ENCODE results near the gene ZBTB46. TPM values are rescaled to one million over a fixed set of nuclear protein-coding genes. Genes with fewer than 3 reads are reported as not detected.

Gene ZBTB46
- total RNA-seq, 1 experiment from 2014 or later = 10.7 TPM

GRCh38 chr20:63708301-63709148 lies 122.5 kb downstream of the ZBTB46 start:
- CTCF ChIA-PET = interaction anchor here (0.8 to 1.7 kb wide), 8 partner anchors 10 to 272 kb away, joined by 3 to 9 read pairs (median 4); partner anchors contain the start of genes PRPF6 and TPD52L2
- Histone ChIP-seq H3K79me2 (ENCODE audit: insufficient read depth, low read length) (peaks cover 82% of the 10 kb centered on the region), H3K4me2 (ENCODE audit: low read length) (peak overlapping the region; percentile 95), H3K9me3 (ENCODE audit: control insufficient read depth in 1 of 2, insufficient read depth in 1 of 2, low read depth in 1 of 2, low read length in 2 of 2) (0 out of 4 replicates have a peak, but pooled peaks cover 0 to 6% of the 10 kb centered on the region in 2 experiments), H4K20me1 (ENCODE audit: insufficient read depth) (no peaks in the 10 kb centered on the region), H3K4me1 (ENCODE audit: control insufficient read depth in 1 of 2, insufficient read depth in 2 of 2, low read length in 2 of 2) (peaks cover 13 to 21% of the 10 kb centered on the region in 2 experiments), H3K36me3 (ENCODE audit: control insufficient read depth in 1 of 2, insufficient read depth in 2 of 2, low read length in 2 of 2) (peaks cover 15 to 53% of the 10 kb centered on the region in 2 experiments), H3K27ac (ENCODE audit: low read depth, low read length) (peak overlapping the region; percentile 95), H3K9ac (ENCODE audit: low read length) (peak overlapping the region; percentile 96), H3K27me3 (ENCODE audit: insufficient read depth, low read length) (no peaks in the 10 kb centered on the region), H3K9me2 (ENCODE audit: insufficient read depth) (no peaks in the 10 kb centered on the region), H3K4me3 (replicated peaks in 1 of 2; ENCODE audit: low read depth in 1 of 2, low read length in 2 of 2) (peak overlapping the region; percentile 85 to 96), H2AFZ (ENCODE audit: low read depth, low read length, poor library complexity, severe bottlenecking) (no peak overlapping the region)
- RAD21 ChIA-PET (ENCODE audit: low non-redundant PET in 1 of 2, low total read pairs in 2 of 2, uncharacterized antibody in 2 of 2, unreplicated experiment in 2 of 2) = interaction anchor here (0.6 to 1.0 kb wide), 2 partner anchors 157 to 158 kb away, joined by 3 to 4 read pairs; partner anchors contain the start of gene TPD52L2 (in 1 of the 2)
- TF ChIP-seq FOSL1 (IDR thresholded peaks at IDR 0.05; ENCODE audit: low read depth) (no peak), POLR2AphosphoS5 (IDR thresholded peaks at IDR 0.05; ENCODE audit: low read depth, low read length) (no peak), CBX3 (IDR thresholded peaks at IDR 0.05; ENCODE audit: low read depth) (no peak), ELF1 (IDR thresholded peaks at IDR 0.05; ENCODE audit: borderline replicate concordance, low read depth) (no peak), TCF7L2 (IDR thresholded peaks at IDR 0.05; ENCODE audit: borderline replicate concordance, extremely low read depth, insufficient read depth, insufficient read length) (no peak), MAX (IDR thresholded peaks at IDR 0.05) (no peak), REST (IDR thresholded peaks at IDR 0.05; ENCODE audit: low read depth) (no peak), ZNF274 (IDR thresholded peaks at IDR 0.05; ENCODE audit: low read depth, low read length) (no peak), SP1 (IDR thresholded peaks at IDR 0.05; ENCODE audit: low read depth) (no peak), CTCF (IDR thresholded peaks at IDR 0.05 in 2 of 3, conservative IDR thresholded peaks at IDR 0.05 in 1 of 3; ENCODE audit: borderline replicate concordance in 1 of 3, insufficient read depth in 1 of 3, low read depth in 2 of 3, low read length in 2 of 3) (no peak), EZH2phosphoT487 (IDR thresholded peaks at IDR 0.05; ENCODE audit: borderline replicate concordance) (no peak), ZFX (IDR thresholded peaks at IDR 0.05) (no peak)
- ATAC-seq (peak; percentile 19), DNase-seq (ENCODE audit: low read depth, low spot score) (no peak)
- POLR2A ChIA-PET = interaction anchor here (0.6 to 2.2 kb wide), 6 partner anchors 9 to 157 kb away, joined by 3 to 15 read pairs (median 4); partner anchors contain the start of gene TPD52L2
- intact Hi-C loops (cut with micrococcal nuclease) = loop anchor here (10.0 kb wide), 1 partner anchor 346 kb away; no protein-coding TSS in a partner anchor
- BruUV-seq (replicated peaks) = TSS peak; percentile 49

All from HCT116 (cell line).